Type B pancreatic cell (in vitro differentiated cells): Measurements from ENCODE around the gene SELP. TPM values are rescaled to one million over a fixed set of nuclear protein-coding genes. Genes with fewer than 3 reads are reported as not detected.
A peak's percentile ranks its signal among the peaks of the same experiment; 100 is the strongest.

Experiments
- DNase-seq: peaks from one replicate; pipeline ENCODE4 v3.0.0; 2021; ENCODE audit warnings: mixed read lengths; ENCODE audit not compliant: unreplicated experiment; ENCODE audit errors: extremely low spot score
- H3K27ac Mint-ChIP-seq: 2 replicates; pipeline ENCODE4 v1.8.0; 2021; ENCODE audit warnings: mild to moderate bottlenecking, mixed read lengths
- H3K27me3 Mint-ChIP-seq: 2 replicates; pipeline ENCODE4 v1.8.0; 2021; ENCODE audit warnings: mixed read lengths
- H3K36me3 Mint-ChIP-seq: 2 replicates; pipeline ENCODE4 v1.8.0; 2021; ENCODE audit warnings: mixed read lengths
- H3K4me1 Mint-ChIP-seq: one replicate; pipeline ENCODE4 v1.8.0; 2021; ENCODE audit warnings: mixed read lengths; ENCODE audit not compliant: unreplicated experiment
- H3K4me3 Mint-ChIP-seq: 2 replicates; pipeline ENCODE4 v1.8.0; 2021; ENCODE audit warnings: mild to moderate bottlenecking, mixed read lengths
- H3K9me3 Mint-ChIP-seq: 2 replicates; pipeline ENCODE4 v1.8.0; 2021; ENCODE audit warnings: mixed read lengths
- CTCF ChIP-seq: fragments of 200-600 bp; sonication (generic); conservative IDR thresholded peaks from 2 replicates; pipeline ENCODE4 v1.5.0; 2021; ENCODE audit warnings: antibody characterized with exemption, mild to moderate bottlenecking
- total RNA-seq: library from RNA; stranded (reverse); gene quantifications from 2 replicates; pipeline ENCODE4 v1.2.1, GENCODE V29; 2021; ENCODE audit warnings: low replicate concordance

The SELP gene
- total RNA-seq, 1 donor from 2014 or later, result 0.31 TPM

GRCh38 chr1:169550294-169550693 lies 79.6 kb downstream of the SELP start:
- H3K36me3 Mint-ChIP-seq, result no peaks in the 10 kb centered on the region
- no peak overlapping the region for H3K4me3 Mint-ChIP-seq
- no peaks in the 10 kb centered on the region for H3K27me3 Mint-ChIP-seq
- no peak for DNase-seq
- H3K9me3 Mint-ChIP-seq, result no peaks in the 10 kb centered on the region
- H3K27ac Mint-ChIP-seq, result no peak overlapping the region
- peak; percentile 72 for TF ChIP-seq CTCF
- H3K4me1 Mint-ChIP-seq, result peaks cover 9% of the 10 kb centered on the region

DNA sequence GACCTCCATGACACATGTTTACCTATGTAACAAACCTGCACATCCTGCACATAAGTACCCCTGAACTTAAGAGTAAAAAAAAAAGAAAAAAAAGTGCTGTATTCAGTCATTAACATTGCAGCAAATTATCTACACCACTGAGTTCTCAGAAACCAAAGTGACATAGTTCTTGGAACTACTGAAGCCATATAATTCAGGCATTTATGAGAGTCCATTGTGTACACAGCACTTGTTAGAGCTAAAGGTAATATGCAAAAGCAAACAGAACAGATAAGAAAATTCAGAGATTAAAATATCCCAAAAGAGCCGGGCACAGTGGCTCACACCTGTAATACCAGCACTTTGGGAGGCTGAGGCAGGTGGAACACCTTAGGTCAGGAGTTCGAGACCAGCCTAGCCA lies 81.6 kb downstream of the SELP start:
- no peaks in the 10 kb centered on the region for H3K9me3 Mint-ChIP-seq
- no peak overlapping the region for H3K4me3 Mint-ChIP-seq
- H3K27ac Mint-ChIP-seq, result no peak overlapping the region
- H3K36me3 Mint-ChIP-seq, result no peaks in the 10 kb centered on the region
- TF ChIP-seq CTCF, result no peak
- no peak for DNase-seq
- no peaks in the 10 kb centered on the region for H3K27me3 Mint-ChIP-seq
- peaks cover 9% of the 10 kb centered on the region for H3K4me1 Mint-ChIP-seq

DNA sequence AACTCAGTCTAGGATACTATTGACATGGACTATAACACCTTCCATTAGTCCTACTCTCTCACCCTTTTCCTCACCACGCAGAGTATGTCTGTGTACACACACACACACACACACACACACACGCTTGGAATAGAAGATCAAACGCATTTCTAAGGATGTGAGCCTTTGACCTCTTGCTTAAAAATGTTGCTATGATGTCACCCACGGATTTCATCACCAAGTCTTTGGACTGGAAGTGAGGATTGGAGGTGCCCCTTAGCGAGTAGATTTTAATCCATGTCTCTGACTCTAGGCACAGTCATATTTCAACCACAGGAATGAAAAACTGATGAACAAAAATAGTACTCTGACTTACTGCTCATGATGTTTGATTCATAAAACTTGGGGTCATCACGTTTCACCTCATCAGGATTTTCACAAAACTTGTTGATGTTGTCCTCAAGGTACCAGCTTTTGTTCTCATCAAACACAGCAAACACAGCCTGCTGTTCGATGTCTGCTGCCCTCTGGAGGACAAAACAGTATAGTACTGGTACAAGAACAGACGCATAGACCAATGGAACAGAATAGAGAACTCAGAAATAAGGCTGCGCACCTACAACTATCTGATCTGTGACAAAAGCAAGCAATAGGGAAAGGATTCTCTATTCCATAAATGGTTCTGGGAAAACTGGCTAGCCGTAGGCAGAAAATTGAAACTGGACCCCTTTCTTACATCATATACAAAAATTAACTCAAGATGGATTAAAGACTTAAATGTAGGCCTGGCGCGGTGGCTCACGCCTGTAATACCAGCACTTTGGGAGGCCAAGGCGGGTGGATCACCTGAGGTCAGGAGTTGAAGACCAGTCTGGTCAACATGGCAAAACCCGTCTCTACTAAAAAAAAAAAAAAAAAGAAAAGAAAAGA lies 83.6 kb downstream of the SELP start:
- peaks cover 9% of the 10 kb centered on the region for H3K4me1 Mint-ChIP-seq
- H3K27me3 Mint-ChIP-seq, result no peaks in the 10 kb centered on the region
- no peak overlapping the region for H3K27ac Mint-ChIP-seq

GRCh38 chr1:169545472-169545871 lies 84.5 kb downstream of the SELP start:
- DNase-seq, result no peak
- H3K4me1 Mint-ChIP-seq, result peaks cover 8% of the 10 kb centered on the region
- H3K4me3 Mint-ChIP-seq, result no peak overlapping the region
- H3K9me3 Mint-ChIP-seq, result no peaks in the 10 kb centered on the region
- no peak for TF ChIP-seq CTCF
- no peaks in the 10 kb centered on the region for H3K27me3 Mint-ChIP-seq
- no peaks in the 10 kb centered on the region for H3K36me3 Mint-ChIP-seq
- no peak overlapping the region for H3K27ac Mint-ChIP-seq

More for the DNA sequence above, 83.6 kb downstream of the SELP start:
- DNase-seq, result no peak
- no peaks in the 10 kb centered on the region for H3K9me3 Mint-ChIP-seq
- no peaks in the 10 kb centered on the region for H3K36me3 Mint-ChIP-seq
- TF ChIP-seq CTCF, result peak; percentile 87
- no peak overlapping the region for H3K4me3 Mint-ChIP-seq

DNA sequence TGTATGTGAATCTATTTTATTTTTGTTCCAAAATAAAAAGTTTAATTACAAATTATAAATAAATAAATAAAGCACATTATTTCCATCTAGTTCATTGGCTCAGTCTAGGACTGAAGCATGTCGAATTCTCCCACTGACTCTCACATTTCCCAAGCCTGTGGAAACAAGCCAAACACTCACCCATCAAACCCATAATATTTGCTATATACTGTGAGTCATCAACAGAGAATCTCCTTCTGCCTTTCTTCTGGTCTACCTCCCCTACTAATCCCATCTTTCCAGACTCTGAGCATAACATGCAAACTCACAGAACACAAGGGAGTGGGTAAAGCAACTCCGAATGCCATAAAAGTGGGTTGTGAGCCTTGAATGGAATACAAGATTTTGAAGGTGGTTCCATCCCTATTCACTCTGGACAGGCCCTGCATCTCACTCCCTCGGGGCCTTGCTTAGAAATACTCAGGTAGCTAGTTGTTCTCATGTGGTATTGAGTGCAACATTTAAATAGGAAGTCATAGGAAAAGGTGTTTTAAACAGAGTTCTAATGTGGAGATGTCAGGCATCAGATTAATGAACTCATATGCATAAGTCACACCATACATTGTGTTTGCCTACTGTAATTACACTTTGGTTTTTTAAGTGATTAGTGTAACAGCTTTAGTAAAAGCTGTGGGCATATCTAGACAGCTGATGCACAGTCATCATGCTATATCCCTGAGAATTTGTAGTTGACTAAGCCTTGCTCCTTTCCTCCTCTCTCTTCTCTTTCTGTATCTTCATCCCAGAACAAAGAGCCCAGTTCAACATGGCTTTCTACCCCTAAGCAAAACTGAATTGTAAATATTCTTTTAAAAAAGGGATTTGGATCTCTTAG lies 90.7 kb downstream of the SELP start:
- H3K36me3 Mint-ChIP-seq, result no peaks in the 10 kb centered on the region
- no peak for DNase-seq
- no peaks in the 10 kb centered on the region for H3K9me3 Mint-ChIP-seq
- no peak overlapping the region for H3K27ac Mint-ChIP-seq
- no peak overlapping the region for H3K4me3 Mint-ChIP-seq
- TF ChIP-seq CTCF, result no peak
- no peaks in the 10 kb centered on the region for H3K27me3 Mint-ChIP-seq
- H3K4me1 Mint-ChIP-seq, result no peaks in the 10 kb centered on the region

Other genes starting within 250 kb of the SELP start
- 0.90 and 3.5 TPM in 2 replicates for gene CCDC181, start 202.7 kb downstream of the SELP start, total RNA-seq
- 19.4 and 28.1 TPM in 2 replicates for gene SLC19A2, start 144.2 kb downstream of the SELP start, total RNA-seq
- gene F5, start 43.6 kb downstream of the SELP start, total RNA-seq, result 5.5 and 6.0 TPM in 2 replicates
- gene SELL, start 81.5 kb upstream of the SELP start, total RNA-seq, result 0.17 TPM in 1 of 2 replicates, not detected in the other
- gene SELE, start 104.0 kb upstream of the SELP start, total RNA-seq, result 0.12 TPM in 1 of 2 replicates, not detected in the other
- 10.2 and 11.0 TPM in 2 replicates for gene METTL18, start 164.8 kb upstream of the SELP start, total RNA-seq